ENCODE data around the gene SPATS2. TPM values are rescaled to one million over a fixed set of nuclear protein-coding genes. Genes with fewer than 3 reads are reported as not detected.

The SPATS2 gene
- polyA plus RNA-seq, 1 experiment: 23.1 TPM

- ChIA-PET CTCF (interaction anchor here (1.6 to 2.7 kb wide), 5 partner anchors 8 to 235 kb away, joined by 4 to 23 read pairs (median 7); partner anchors contain the start of gene C1QL4), POLR2A (interaction anchor here (0.6 to 0.7 kb wide), 2 partner anchors 10 to 43 kb away, joined by 3 read pairs; partner anchors contain the start of gene SPATS2)
- Histone ChIP-seq H3K4me3 (ENCODE audit: low read depth, low read length) (peak overlapping the region; percentile 56), H3K27me3 (ENCODE audit: control insufficient read depth, insufficient read depth, low read length) (no peaks in the 10 kb centered on the region), H3K36me3 (ENCODE audit: control insufficient read depth, insufficient read depth, low read length) (no peaks in the 10 kb centered on the region)
- DNase-seq (ENCODE audit: low read depth): no peak
- no peak for TF ChIP-seq CTCF (IDR thresholded peaks at IDR 0.05; ENCODE audit: insufficient read depth, low read depth, low read length)
Measured at GRCh38 chr12:49323524-49324097, 43.7 kb upstream of the SPATS2 start.

- Histone ChIP-seq H3K4me3 (ENCODE audit: low read depth, low read length) (no peak overlapping the region), H3K27me3 (ENCODE audit: control insufficient read depth, insufficient read depth, low read length) (no peaks in the 10 kb centered on the region), H3K36me3 (ENCODE audit: control insufficient read depth, insufficient read depth, low read length) (no peaks in the 10 kb centered on the region)
- no peak for DNase-seq (ENCODE audit: low read depth)
- ChIA-PET POLR2A (no interaction called here), CTCF (interaction anchor here (1.0 to 2.1 kb wide), 5 partner anchors 12 to 255 kb away, joined by 3 to 9 read pairs (median 3); partner anchors contain the start of gene C1QL4)
- TF ChIP-seq CTCF (IDR thresholded peaks at IDR 0.05; ENCODE audit: insufficient read depth, low read depth, low read length): no peak
Measured at GRCh38 chr12:49325606-49326005, 41.7 kb upstream of the SPATS2 start.

GRCh38 chr12:49327368-49327767 lies 39.9 kb upstream of the SPATS2 start:
- DNase-seq (ENCODE audit: low read depth): no peak
- Histone ChIP-seq H3K36me3 (ENCODE audit: control insufficient read depth, insufficient read depth, low read length) (no peaks in the 10 kb centered on the region), H3K4me3 (ENCODE audit: low read depth, low read length) (no peak overlapping the region), H3K27me3 (ENCODE audit: control insufficient read depth, insufficient read depth, low read length) (no peaks in the 10 kb centered on the region)
- no peak for TF ChIP-seq CTCF (IDR thresholded peaks at IDR 0.05; ENCODE audit: insufficient read depth, low read depth, low read length)
- POLR2A ChIA-PET: no interaction called here
- CTCF ChIA-PET: no interaction called here

GRCh38 chr12:49327887-49328286 lies 39.4 kb upstream of the SPATS2 start:
- Histone ChIP-seq H3K4me3 (ENCODE audit: low read depth, low read length) (no peak overlapping the region), H3K27me3 (ENCODE audit: control insufficient read depth, insufficient read depth, low read length) (no peaks in the 10 kb centered on the region), H3K36me3 (ENCODE audit: control insufficient read depth, insufficient read depth, low read length) (no peaks in the 10 kb centered on the region)
- TF ChIP-seq CTCF (IDR thresholded peaks at IDR 0.05; ENCODE audit: insufficient read depth, low read depth, low read length): no peak
- CTCF ChIA-PET: no interaction called here
- DNase-seq (ENCODE audit: low read depth): no peak
- POLR2A ChIA-PET: no interaction called here

- CTCF ChIA-PET: interaction anchor here (0.9 to 5.3 kb wide), 5 partner anchors 13 to 184 kb away, joined by 3 to 71 read pairs (median 4); partner anchors contain the start of gene DNAJC22
- no peak for DNase-seq (ENCODE audit: low read depth)
- POLR2A ChIA-PET: interaction anchor here (0.7 kb wide), 1 partner anchor 1696 kb away, joined by 4 read pairs; no protein-coding TSS in a partner anchor
- TF ChIP-seq CTCF (IDR thresholded peaks at IDR 0.05; ENCODE audit: insufficient read depth, low read depth, low read length): no peak
- H3K27me3 ChIP-seq (ENCODE audit: control insufficient read depth, insufficient read depth, low read length): no peaks in the 10 kb centered on the region
- H3K36me3 ChIP-seq (ENCODE audit: control insufficient read depth, insufficient read depth, low read length): no peaks in the 10 kb centered on the region
- H3K4me3 ChIP-seq (ENCODE audit: low read depth, low read length): no peak overlapping the region
Measured at GRCh38 chr12:49328816-49329215, 38.4 kb upstream of the SPATS2 start.

Data from BJ (cell line).